ENCODE measurements around the gene SORBS2.

- no peak for TF ChIP-seq POLR2A (IDR thresholded peaks at IDR 0.05; ENCODE audit: low read depth, low read length)
- no peak for TF ChIP-seq POLR2AphosphoS5 (IDR thresholded peaks at IDR 0.05; ENCODE audit: low read depth, low read length)
- TF ChIP-seq TAF1 (IDR thresholded peaks at IDR 0.05; ENCODE audit: low read depth, low read length) = no peak
- TF ChIP-seq POU2F2 (IDR thresholded peaks at IDR 0.05; ENCODE audit: low read depth, low read length) = no peak
- TF ChIP-seq SPI1 (IDR thresholded peaks at IDR 0.05; ENCODE audit: low read depth, low read length) = no peak
- no peak for TF ChIP-seq PAX5 (IDR thresholded peaks at IDR 0.05; ENCODE audit: insufficient read depth, low read length, severe bottlenecking)
Measured at GRCh38 chr4:185718578-185719499, 93.2 kb downstream of the SORBS2 start.

All from GM12891 (cell line).